CD4-positive, alpha-beta T cell treated with Interleukin-4 for 1 hour (primary cell): Measurements from ENCODE around the gene LRBA.
"Not testable (repeated sequence)": the region's sequence is repeated elsewhere in the genome, so short reads cannot be mapped to it uniquely, and the experiment has no call there.

Experiments
- DNase-seq, 2 donors: peaks; one replicate each; pipeline ENCODE4 v3.0.0-alpha.2; 2020 to 2022

Gene LRBA

DNA sequence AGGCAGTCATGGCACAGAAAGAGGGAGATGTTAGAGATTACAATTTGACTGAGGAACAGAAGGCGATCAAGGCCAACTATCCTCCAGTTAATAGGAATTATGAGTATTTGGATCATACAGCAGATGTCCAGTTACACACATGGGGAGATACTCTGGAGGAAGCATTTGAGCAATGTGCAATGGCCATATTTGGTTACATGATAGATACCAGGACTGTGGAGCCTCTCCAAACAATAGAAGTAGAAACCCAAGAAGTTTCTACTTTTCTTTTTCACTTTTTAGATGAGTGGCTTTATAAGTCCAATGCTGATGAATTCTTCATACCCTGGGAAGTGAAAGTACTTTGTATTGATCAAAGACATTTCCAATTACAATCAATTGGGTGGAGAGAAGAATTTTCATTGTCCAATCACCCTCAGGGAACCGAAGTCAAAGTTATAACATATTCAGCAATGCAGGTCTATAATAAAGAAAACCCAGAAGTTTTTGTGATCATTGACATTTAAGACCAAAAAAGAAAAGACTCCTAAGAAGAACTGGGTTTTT, 294.0 kb downstream of the LRBA start:
- no peak for DNase-seq

DNA sequence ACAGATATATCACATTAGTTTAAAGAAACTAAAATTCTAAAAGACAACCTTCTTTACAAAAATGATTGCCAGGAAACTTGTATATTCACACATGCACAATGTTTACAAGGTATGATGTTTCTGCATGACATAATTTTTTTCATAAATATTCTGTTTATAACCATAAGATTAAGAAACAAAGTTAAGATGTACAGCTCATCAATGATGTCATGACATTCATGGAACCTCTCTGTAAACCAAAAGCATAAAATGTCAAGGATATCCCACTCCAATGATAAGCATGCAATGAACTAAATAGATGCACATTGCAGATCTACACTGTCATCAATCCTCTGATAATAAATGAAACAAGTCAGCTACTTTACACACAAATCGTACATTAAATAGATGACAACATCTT, 297.1 kb downstream of the LRBA start:
- DNase-seq = no peak

DNA sequence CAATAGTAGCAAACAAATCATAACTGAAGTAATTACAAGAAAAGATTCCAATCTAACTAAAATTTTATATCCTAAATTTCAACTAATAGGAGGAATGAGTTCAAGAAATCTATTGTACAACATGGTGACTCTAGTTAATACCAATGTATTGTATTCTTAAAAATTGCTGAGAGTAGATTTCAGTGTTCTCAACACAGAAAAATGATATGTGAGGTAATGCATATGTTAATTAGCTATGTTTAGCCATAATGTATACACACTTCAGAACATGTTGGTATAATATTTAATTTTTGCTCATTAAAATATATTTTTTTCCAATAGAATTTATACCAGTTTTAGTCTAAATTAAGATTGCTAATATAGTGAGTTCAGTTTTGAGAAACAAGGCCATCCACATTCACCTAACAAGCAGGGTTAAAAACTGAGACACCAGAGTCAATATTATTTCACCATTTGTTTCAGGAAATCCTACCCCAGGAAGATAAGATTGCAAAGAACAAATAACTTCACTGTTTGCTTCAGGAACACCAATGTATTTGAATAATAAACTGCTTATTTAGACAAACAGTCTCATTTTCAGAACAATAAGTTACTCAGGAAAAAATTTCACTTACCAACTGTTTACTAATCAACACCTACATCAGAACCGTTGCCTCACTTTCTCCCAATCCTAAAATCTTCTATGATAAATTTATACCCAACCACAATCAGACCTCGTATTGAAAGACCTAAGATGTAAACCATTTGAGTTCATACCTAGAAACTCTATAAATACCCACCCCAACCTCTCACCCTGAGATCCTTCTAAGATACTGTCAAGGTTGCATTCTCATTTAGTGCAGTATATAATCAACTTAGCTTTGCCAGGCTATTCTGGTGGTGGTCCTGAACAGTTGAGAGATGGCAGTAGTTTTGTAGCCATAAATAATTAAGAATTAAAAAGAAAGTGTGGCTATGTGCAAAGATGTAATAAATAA, 300.3 kb downstream of the LRBA start:
- DNase-seq = no peak

DNA sequence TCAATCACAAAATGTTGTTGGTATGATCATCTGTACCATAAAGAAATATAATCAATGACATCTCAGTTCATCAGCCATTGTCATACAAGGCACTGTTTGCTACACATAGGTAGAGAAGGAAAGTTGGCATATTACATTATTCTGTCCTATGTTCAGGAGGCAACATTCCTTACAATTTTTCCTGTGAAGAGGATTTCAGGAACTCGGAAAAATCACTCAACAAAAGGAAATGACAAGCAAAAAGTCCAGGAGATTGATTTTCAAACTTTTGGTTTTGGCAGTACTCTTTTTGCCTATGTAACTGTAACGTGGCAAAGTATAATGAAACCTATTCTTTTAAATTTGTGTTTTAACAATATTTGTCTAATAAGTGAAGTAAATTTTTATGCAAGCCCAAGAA, 301.8 kb downstream of the LRBA start:
- no peak for DNase-seq

DNA sequence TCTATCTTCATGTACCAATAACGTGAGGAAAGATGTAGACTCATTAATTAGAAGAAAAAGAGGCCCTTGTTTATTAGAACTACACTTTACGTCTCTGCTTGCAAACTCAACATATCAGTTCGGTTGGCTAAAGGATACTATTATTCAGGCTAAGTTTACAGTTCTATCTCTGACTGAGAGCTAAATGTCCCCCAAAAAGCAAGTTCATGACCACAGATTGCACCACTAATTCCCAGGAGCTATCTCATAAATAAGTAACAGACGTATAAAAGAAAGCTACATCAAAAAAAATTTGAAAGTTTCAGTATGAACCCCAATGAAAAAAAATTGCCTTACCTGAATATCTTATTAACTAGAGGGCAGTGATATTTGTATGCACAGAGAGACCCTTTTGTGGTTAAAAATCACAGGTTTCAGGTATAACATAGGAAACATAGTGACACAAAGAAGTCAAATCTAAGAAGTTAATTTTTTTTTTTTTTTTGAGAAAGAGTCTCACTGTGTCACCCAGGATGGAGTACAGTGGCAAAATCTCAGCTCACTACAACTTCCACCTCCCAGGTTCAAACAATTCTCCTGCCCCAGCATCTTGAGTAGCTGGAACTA, 304.2 kb downstream of the LRBA start:
- no peak for DNase-seq

DNA sequence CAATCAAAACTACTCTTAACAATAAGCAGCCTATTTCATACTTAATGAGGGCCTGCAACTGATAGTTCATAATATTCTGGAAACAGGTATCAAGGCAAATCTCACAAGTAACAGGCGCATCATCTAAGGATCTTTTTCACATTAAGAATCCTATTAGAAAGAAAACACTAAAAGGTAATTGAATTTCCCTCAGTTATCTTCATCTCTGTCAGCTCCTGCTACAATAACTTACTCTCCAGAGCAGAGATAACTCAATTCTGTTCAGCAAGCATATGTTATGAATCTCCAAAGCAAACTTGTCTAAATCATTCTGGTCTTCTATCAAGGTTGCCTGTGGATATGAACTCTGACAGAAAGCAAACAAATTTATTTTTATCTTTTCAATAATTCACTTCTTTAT, 307.1 kb downstream of the LRBA start:
- no peak for DNase-seq

DNA sequence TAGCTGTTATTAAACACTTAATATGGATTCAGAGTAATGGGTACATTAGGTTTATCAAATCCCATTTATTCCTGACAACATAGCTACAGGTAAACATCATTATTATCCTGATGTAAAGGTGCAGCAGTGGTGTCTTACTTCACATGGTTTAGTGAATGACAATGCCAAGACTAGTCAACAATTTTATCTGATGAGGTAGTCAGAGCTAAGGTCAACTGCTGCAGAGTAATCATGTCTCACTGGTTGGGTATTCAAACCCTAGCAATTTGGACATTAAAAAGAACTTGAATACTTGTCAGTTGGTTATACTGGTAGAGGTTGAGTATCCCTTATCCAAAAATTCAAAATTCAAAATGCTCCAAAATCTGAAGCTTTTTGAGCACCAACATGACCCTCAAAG, 315.5 kb downstream of the LRBA start:
- no peak for DNase-seq

DNA sequence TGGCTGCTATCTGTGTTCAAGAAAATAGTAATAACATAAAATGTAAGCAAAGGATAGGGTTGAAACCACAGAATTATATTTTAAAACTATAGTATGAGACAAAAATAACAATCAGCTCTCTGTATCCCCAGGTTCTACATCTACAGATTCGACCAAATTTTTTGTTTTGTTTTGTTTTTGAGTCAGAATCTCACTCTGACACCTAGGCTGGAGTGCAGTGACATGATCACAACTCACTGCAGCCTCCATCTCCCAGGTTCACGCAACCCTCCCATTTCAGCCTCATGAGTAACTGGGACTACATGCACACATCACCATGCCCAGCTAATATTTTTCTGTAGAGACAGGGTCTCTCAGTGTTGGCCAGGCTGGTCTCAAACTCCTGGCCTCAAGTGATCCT, 319.9 kb downstream of the LRBA start:
- no peak for DNase-seq

DNA sequence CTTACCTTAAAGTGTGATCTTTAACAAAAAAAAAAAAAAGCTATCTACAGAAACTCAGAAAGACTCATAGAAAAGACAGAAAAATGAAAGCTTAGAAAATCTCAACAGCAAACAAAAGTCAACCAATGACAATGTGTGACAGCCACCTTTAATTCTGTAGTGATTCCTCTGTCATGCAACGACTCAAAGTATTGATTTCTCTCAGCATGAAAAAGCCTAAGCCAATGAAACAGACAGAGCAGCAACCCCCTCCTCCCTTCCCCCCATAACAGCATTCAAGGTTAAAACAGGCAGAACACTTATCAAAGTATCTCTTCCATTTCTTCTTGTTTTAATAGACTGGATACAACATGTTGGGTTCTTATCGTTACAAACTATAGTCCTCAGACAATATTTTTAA, 320.6 kb downstream of the LRBA start:
- no peak for DNase-seq

DNA sequence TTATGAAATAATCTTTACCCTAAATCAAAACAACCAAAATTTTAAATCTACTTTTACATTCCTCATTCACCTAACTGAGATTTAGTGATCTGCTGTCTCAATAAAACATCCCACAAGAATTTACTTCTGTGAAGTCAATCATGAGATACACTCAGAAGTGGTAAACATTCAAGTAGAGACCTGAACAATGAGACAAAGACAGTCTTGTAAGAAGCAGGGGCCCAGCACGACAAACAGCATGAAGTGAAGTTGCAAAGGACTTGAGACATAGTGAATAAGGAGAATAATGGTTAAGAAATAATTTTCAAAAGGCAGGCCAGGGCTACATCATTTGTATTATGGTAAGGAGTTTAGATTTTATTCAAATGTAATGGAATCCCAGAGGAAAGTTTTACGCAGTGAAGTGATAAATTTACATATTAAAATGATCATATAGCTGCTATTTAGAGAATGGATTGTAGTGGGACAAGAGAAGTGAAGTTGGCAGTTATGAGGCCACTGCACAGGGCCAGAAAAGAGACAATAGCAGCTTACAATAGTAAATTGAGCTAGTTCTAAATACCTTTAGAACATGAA, 331.2 kb downstream of the LRBA start:
- no peak for DNase-seq

DNA sequence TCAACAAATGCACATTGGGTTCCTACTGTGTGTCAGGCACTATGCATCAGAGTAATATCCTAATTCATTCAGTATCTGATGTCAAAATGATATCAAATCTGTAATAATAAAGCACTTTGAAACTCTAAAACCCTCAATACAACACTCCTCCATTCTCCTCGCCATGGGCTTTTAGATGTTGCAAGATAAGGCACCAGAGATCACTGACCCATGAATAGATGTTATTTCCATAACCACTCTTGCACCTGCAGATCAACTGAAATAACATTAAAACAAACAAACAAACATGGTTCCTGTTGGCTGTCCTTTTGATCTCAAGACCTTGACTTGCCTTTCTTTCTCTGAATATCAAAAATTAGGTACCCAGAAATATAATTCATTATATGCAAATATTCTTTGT, 333.0 kb downstream of the LRBA start:
- DNase-seq = no peak

DNA sequence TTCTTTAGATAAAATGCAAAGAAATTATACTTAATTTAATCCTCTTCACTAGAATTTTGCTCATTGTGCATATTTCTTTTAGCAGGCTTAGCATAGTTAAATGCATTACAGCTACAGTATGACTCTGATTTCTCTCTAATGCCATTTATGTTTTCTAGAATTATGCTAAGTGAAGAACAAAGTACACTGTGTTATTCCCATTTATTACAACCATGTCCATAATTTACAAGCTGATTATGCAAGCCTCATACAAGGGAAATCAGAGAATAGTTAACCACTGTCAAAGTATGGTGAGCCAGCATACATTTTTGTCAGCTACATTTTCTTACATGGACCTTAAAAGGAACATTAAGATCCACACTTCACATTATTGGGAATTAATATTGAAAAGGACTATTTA, 334.0 kb downstream of the LRBA start:
- no peak for DNase-seq

DNA sequence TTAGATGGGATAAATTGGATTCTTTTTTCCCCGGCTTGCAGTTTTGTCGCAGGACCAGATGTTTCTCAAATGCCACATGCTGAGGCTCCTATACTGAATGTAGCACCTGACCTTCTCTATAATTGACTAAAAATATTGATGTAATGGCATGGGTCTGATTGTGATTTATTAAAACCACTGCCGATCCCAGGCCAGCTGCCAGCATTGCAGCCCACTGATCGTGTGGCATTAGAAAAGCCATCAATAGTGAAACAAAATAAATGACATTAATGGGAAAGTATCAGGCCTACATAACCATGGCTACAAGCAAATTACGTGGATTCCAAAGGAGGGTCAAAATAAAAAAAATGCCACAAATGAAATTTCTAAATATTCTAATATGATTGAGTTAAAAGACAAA, 334.4 kb downstream of the LRBA start:
- no peak for DNase-seq

DNA sequence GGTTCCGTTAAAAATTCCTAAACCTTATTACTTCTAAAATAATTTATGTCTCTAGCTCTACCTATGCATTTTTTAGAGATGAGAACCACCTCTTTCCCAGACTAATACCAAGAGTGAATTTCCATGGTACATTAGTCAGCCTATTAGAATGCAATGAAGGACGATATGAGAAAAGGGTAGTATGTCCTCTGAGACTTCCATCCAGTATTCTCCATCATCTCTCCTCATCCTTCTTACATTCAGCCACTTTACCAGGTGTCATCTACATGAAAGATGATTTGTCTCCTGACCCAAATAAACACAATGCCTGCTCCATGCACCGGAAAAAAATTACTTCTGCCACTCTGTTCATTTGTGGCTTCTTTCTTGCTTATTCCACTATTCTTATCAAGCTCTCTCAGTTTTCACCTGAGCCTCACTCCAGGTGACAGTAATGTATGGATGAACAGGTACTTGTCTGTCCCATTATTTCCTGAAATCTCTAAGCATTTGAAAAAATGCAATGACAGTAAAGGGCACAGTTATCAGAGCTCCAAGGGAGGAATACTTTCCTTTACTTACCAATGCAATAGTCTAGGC, 335.2 kb downstream of the LRBA start:
- no peak for DNase-seq

DNA sequence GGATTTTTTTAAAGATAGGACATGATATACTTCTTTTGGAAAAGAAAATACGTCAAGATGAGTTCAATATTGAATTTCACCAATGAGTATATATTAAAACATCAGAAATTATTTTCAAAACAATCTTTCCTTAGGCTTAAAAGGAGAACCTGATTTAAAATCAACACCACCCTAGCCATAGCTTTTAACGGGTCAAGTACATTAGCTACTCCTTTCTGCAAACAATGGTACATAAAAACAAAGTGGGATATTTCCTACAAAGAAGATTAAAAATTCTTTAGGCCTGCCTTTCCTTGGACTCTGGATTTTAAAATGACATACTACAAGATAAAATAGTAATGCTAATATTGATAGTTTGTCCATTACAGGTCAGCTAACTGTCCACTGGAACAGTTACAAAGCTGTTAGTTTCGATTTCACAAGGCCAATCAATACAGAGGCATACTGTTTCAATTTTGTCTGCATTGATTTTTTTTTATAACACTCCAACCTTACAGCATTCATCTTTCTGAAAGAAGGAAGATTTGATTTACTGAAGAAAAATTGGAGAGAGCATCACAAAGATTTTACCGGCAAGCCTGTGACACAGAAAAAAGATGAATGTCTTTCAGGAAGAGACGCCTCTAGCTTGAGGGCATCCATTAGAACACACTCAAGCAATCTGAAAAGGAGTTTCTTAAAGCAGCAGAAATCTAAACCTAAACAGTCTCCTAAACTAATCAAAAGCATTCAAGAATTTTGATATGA, 335.9 kb downstream of the LRBA start:
- DNase-seq = no peak

DNA sequence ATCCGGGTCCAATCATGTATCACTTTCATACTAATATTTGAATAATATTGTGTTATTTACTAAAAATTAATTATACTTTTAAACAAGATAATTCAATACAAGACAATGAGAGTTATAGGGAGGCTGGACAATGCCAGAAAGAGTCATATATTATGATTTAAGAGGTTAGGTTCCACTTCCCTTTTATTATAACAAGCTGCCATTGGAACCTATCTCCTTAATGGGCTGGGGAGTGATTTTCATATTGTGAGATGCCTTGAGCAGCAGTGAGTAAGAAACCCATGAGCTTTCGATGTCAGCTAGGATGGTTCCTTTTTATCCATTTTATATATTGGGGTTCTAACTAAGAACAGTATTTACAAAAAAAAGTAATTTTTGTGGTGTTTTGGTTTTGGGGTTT, 341.3 kb downstream of the LRBA start:
- no peak for DNase-seq

DNA sequence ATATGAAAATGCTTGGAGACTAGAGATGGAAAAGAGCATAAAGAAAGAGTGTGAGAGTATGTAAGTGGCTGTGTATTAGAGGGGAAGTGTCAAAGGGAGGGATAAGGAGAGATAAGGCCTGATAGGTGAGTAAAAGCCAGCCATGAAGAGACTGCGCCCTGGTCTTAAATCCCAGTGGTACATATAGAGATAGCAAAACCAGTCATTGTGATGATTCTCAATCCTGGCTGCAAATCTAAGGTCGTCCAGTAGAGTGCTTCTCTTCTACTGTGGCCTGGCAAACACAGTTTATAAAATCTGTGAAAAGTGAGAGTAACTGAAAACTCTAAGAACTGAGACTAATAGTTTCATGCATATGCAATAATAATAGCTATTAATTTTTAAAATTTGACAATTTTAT, 346.3 kb downstream of the LRBA start:
- DNase-seq = no peak

DNA sequence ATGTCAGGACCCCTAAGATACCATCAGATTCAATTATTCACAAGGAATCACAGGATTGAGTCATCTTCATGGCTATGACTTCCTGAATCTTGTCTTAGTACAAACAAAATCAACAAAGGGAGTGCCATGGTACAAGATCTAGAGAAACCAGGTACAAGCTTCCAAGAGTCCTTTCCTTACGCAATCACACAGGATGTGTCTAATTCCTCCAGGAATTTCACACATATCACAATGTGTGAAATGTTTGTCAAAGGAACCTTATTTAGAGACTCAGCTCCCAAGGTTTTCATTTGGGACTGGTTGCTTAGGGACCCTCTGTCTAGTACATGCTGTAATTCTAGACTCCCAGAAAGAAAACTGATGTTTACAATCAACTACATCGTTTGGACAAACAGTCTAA, 350.1 kb downstream of the LRBA start:
- DNase-seq = no peak

DNA sequence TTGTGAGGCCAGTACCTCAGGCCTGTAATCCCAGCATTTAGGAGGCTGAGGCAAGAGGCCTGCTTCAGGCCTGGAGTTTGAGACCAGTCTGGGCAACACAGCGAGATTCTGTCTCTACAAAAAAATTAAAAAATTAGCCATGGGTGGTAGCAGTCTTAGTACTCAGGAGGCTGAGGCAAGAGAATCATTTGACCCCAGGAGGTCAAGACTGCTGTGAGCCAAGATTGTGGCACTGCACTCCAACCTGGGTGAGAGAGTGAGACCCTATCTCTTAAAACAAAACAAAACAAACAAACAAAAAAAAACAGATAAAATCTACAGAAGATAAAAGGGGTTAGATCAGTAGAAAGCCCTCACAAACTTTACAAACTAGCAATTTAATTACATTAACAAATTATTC, 352.4 kb downstream of the LRBA start:
- no peak for DNase-seq

DNA sequence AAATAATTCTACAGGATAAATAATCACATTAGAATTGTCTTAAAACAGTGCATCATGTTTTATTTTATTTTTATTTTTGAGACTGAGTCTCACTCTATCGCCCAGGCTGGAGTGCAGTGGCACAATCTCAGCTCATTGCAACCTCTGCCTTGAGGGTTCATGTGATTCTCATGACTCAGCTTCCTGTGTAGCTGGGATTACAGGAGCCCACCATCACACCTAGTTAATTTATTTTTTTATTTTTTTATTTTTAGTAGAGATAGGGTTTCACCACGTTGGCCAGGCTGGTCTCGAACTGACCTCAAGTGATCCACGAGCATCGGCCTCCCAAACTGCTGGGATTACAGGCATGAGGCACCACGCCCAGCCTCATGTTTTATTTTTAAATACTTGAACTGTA, 353.5 kb downstream of the LRBA start:
- not testable (repeated sequence) for DNase-seq

DNA sequence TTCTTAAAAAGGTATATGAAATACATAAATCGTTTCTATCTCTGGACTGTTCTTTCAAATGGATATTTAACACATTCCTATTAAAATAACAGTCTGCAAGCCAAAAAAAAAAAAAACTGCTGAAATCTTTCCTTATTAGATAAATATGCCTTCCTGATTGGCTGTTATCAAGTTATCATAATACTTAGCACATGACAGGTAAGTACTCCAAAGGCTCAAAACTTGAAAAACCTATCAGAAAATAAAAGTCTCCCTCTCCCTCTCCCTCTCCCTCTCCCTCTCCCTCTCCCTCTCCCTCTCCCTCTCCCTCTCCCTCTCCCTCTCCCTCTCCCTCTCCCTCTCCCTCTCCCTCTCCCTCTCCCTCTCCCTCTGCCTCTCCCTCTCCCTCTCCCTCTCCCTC, 356.8 kb downstream of the LRBA start:
- DNase-seq = not testable (repeated sequence)

DNA sequence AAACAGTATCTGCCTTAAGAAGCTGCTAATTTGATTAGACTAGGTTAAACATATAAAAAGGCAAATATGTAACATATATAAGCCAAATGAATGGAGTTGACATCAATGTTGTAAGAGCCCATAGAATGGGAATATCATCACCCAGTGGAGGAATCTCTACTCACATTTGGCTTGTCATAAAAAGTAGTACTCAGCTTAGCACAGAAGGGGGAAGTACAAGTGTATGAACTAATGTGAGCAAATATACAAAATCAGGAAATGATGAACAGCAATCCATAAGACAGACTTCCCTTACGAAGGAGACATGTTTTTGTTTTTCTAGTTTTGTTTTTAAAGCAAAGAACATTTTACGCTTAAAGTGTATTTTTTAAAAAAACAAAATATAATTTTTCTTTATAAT, 358.2 kb downstream of the LRBA start:
- no peak for DNase-seq

DNA sequence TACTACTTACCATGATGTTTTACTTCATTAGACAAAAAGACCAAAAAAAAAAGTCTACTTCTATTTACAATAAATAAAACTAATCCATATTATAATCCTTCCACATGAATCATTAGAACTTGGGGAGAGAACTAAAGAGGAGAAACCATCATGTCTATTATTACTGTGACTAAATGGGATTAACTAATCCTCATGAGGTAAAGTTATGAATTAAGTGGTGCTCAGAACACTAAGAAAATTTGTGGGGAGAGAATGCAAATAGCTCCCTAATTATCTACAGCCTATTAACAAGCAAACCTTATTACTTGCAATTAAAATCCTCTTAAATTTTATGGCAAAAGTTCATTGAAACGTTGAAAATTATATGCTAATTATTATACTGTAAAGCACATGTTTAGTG, 364.3 kb downstream of the LRBA start:
- no peak for DNase-seq
